ENCODE measurements around the gene MRPS6.

MRPS6 gene

DNA sequence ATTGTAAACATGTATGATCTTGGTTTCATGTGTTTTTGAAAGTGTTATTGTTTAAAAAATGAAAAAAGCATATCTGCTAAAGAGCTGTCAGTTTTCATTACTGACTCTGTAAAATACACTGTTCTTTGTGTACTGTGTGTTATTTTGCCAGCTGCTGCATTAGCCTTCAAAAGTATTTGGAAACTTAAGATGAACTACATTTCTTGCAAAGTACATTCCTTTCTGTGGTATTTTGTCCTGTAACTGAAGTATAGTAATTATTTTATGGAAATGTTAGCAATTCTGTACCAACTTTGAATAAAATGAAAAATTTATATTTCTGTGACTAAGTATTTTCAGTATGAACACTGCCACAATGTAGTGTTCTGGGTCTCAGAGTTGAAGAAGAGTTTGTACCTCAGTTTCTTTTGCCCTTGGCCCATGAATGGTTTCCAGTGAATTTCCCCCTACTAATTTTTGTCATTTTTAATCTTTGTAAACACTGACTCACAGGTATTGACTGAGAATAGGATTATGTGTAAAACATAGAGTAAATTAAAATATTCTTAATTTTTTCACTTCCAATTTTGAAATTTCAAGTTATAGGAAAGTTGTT is 32.7 kb downstream of the MRPS6 start:
- DNase-seq, result no peak

DNA sequence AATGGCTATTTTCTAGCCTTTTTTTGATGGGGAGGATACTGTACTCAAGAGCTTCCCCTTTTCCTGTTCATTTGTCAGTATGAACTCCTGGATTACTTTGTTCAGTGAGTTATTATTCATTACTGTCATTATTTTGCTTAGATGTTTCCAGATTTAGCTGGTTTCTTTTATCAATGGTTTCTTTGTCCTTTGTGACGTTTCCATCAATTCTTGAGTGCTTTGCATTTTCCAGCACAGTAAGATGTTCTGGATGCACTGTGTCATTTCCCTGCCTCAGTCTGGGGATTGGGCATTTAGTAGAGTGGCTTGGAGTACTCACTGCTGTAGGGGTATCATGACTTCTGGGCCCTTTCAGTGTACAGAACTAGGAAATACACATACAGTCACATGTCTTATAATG is 34.2 kb downstream of the MRPS6 start:
- no peak for DNase-seq

DNA sequence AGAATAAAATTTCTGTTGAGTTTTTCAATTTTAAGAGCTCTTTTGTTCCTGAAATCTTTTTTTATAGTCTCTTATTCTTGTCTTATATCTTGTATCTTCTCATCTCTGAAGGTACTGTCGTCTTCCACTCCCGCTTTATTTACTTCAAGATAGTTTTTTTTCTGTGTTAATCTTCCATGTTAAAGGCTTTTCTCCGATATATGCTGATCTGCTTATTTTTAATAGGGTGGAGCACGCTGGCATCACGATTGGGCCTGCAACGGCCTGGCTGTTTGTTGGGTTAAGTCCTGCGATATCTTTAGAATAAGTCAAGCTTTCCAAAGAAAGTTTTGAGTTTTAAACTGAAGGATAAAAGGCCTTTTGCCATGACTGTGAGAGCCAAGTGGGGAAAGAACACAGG is 35.7 kb downstream of the MRPS6 start:
- DNase-seq, result no peak

GRCh38 chr21:34110594-34111202 is 37.3 kb downstream of the MRPS6 start:
- no peak for DNase-seq

- no peak for DNase-seq
Measured at GRCh38 chr21:34112316-34113033, 39.1 kb downstream of the MRPS6 start.

- no peak for DNase-seq
Measured at GRCh38 chr21:34113842-34114241, 40.5 kb downstream of the MRPS6 start.

- no peak for DNase-seq
Measured at GRCh38 chr21:34115160-34115559, 41.8 kb downstream of the MRPS6 start.

DNA sequence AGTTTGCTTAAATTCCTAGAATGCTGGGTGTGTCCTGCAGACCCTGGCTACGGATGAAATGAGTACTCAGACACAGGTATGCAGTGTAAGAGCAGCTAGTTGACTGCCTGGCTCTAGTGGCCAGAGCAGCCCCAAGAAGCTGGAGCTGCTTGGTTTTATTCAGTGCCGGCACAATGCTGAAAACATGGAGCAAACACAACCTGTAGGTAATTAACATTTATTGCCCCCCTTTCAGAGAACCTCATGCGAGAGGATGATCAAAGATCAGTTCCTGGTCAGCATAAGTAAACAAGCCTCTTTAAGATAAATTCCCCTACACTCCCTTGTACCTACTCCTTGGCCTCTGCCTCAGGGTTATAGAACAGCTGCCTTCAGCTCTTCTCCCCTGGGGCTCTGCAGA is 43.2 kb downstream of the MRPS6 start:
- no peak for DNase-seq

DNA sequence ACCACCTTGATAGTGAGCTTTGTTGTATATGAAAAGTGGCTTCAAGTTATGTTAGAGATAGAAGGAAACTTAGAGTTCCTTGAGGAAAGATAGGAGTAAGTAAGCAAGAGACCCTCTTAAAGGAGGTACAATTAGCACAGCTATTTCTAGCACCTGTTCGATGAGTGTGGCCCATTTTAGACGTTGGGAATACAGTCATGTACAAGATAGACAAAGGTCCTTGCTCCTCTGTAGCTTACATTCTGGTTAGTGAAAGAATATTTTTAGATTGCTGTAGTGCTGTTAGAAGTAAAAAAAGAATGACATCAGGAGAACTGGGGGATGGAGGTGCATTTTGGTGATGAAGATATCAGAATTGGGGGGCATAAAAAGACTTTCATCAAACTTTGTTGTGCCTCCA is 47.5 kb downstream of the MRPS6 start:
- no peak for DNase-seq

GRCh38 chr21:34122047-34122446 is 48.7 kb downstream of the MRPS6 start:
- no peak for DNase-seq

DNA sequence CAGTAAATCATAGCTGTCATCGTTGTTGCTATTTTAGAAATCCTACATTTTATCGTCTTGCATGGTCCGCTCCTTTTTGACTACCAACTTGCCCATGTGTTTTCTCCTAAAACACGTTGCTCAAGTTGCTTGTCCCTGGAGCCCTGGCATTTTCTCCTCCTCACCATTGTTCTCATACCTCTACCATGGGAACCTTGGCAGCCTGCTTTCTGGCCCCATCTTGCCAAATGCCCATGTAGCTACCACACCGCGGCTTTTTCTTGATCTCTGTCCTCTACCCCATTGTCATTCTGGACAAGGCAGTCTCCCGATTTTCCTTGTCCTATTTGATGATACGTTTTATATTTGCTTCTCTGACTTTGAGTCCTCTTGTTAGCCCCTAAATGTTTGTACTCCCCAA is 50.2 kb downstream of the MRPS6 start:
- DNase-seq, result no peak

GRCh38 chr21:34126269-34126668 is 52.9 kb downstream of the MRPS6 start:
- DNase-seq, result no peak

DNA sequence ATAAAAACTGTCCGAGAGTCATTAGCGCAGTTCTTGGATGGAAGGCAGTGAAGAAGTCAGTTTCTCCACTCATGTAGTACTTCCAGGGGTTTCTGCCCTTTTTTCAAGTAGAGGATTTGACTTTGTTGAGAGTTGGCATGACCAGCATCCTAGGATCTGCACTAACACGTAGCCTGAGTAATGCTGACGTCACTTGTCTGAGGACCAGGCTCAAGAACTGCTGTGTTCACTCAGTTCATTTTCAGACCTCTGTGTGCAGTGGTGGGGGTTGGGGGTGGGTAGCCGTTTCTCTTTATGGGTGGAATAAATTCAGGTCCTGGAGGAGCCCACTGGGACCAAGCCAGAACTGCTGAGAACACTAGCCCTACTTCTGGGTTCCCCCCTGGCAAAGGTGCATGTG is 53.3 kb downstream of the MRPS6 start:
- DNase-seq, result no peak

DNA sequence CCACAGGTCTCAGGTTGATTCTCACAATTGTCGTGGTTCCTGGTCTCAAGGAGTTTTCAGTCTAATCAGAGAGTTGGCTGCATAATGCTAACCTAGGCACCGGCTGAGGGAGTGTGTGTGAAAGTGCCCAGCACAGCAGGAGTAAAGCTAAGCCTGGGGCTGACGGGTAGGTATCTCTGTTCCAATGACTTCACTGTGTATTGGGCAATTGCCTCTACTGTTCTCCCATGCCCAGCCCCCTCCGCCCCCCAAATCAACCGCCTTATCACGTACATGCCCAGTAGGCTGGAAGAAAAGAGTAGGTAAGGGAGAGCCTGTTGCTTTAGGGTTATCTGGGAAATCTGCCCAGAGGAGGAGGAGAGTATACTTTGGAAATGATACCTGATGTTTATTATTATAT is 54.7 kb downstream of the MRPS6 start:
- DNase-seq, result no peak

GRCh38 chr21:34128674-34129038 is 55.3 kb downstream of the MRPS6 start:
- DNase-seq, result no peak

- peak; percentile 50 for DNase-seq
Measured at GRCh38 chr21:34129039-34129891, 55.9 kb downstream of the MRPS6 start.

- no peak for DNase-seq
Measured at GRCh38 chr21:34129901-34130715, 56.7 kb downstream of the MRPS6 start.

DNA sequence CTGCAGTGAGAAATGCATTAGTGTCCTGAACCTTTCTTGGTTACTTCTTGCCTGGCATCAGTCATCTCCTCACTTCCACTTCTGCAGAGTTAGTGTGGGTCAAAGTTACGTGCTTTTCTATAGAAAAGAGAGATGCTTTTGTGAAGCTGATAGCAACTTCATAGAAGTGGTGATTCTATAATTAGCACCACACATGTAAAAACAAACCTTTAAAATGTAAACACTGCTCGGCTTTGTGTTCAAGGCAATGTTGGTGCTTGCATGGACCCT is 57.3 kb downstream of the MRPS6 start:
- DNase-seq, result no peak

- no peak for DNase-seq
Measured at GRCh38 chr21:34131586-34131985, 58.2 kb downstream of the MRPS6 start.

DNA sequence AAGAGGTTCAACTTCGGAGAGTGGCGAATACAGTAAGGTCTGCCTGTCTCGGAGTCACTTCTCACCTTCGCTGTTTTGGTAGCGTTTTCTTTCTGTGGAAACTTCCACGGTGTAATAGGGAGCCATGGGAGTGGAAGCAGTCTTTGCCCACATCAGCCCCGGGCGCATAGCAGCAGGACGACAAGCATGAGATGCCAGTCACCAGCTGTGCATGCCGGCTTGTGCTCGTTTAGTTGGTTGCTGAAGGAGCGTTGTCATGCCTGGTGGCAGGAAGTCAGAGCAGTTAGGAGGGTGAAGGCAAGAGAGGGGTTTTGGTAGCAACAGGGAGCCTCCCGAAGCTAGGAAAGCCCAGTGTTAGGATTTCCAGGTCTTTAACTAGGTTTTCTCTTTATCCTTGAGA is 58.8 kb downstream of the MRPS6 start:
- DNase-seq, result no peak

GRCh38 chr21:34132926-34133325 is 59.5 kb downstream of the MRPS6 start:
- no peak for DNase-seq

- DNase-seq, result no peak
Measured at GRCh38 chr21:34133392-34133791, 60.0 kb downstream of the MRPS6 start.

GRCh38 chr21:34133802-34134201 is 60.4 kb downstream of the MRPS6 start:
- DNase-seq, result no peak

Data from effector CD4-positive, alpha-beta T cell (primary cell).